Glutamatergic neuron (in vitro differentiated cells): ENCODE results near the gene ACER1. TPM values are rescaled to one million over a fixed set of nuclear protein-coding genes. Genes with fewer than 3 reads are reported as not detected.

ENCODE experiments used
- DNase-seq: peaks from one replicate; pipeline ENCODE4 v3.0.0; 2022
- H3K27ac Mint-ChIP-seq: one replicate; pipeline ENCODE4 v1.8.0; 2020; ENCODE audit warnings: mild to moderate bottlenecking, mixed read lengths, inconsistent platforms; ENCODE audit not compliant: unreplicated experiment
- H3K27me3 Mint-ChIP-seq: one replicate; pipeline ENCODE4 v1.8.0; 2020; ENCODE audit warnings: mild to moderate bottlenecking, moderate library complexity, mixed read lengths, inconsistent platforms; ENCODE audit not compliant: unreplicated experiment
- H3K36me3 Mint-ChIP-seq: one replicate; pipeline ENCODE4 v1.8.0; 2020; ENCODE audit warnings: mild to moderate bottlenecking, mixed read lengths, inconsistent platforms; ENCODE audit not compliant: unreplicated experiment
- H3K4me1 Mint-ChIP-seq: one replicate; pipeline ENCODE4 v1.8.0; 2020; ENCODE audit warnings: mild to moderate bottlenecking, low read depth, mixed read lengths, inconsistent platforms; ENCODE audit not compliant: unreplicated experiment
- H3K4me3 Mint-ChIP-seq: one replicate; pipeline ENCODE4 v1.8.0; 2020; ENCODE audit warnings: mild to moderate bottlenecking, mixed read lengths, inconsistent platforms; ENCODE audit not compliant: unreplicated experiment
- H3K9me3 Mint-ChIP-seq: one replicate; pipeline ENCODE4 v1.8.0; 2020; ENCODE audit warnings: mild to moderate bottlenecking, moderate library complexity, mixed read lengths, inconsistent platforms; ENCODE audit not compliant: unreplicated experiment
- total RNA-seq: library from RNA; stranded (reverse); fragmentation: NEBNext Ultra II Directional; extraction: Animal tissue kit (Norgen Biotek cat#: 25700); gene quantifications from one replicate; pipeline ENCODE4 v1.2.1, GENCODE V29; 2021; ENCODE audit not compliant: unreplicated experiment
- TF ChIP-seq, protein P1 (sequence below): fragments of 200-600 bp; sonication (generic); IDR thresholded peaks from one replicate; pipeline ENCODE4 v1.5.0; 2021; ENCODE audit not compliant: partially characterized antibody, unreplicated experiment

Gene ACER1
- total RNA-seq, 1 donor from 2014 or later = not detected

DNA sequence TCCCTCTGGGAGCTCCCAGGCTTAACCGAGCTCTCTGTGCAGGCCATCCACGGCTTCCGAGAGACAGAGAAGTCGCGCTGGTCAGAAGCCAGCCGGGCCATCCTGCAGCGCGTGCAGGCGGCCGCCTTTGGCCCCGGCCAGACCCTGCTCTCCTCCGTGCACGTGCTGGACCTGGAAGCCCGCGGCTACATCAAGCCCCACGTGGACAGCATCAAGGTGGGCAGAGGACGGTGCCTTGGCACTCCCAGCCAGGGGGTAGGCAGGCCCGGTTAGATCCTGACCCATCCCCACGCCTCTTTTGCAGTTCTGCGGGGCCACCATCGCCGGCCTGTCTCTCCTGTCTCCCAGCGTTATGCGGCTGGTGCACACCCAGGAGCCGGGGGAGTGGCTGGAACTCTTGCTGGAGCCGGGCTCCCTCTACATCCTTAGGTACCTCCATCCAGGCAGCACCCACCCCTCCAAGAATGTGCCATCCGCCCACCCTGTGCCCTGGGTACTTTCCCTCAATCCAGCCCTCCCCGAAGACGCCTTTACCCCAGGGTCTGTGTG lies 40.8 kb upstream of the ACER1 start:
- no peak overlapping the region for H3K27ac Mint-ChIP-seq
- peaks cover 6% of the 10 kb centered on the region for H3K27me3 Mint-ChIP-seq
- H3K9me3 Mint-ChIP-seq = peaks cover 9% of the 10 kb centered on the region
- DNase-seq = no peak
- no peaks in the 10 kb centered on the region for H3K36me3 Mint-ChIP-seq
- peak overlapping the region; percentile 88 for H3K4me3 Mint-ChIP-seq
- H3K4me1 Mint-ChIP-seq = peaks cover 2% of the 10 kb centered on the region
- TF ChIP-seq, protein P1, sequence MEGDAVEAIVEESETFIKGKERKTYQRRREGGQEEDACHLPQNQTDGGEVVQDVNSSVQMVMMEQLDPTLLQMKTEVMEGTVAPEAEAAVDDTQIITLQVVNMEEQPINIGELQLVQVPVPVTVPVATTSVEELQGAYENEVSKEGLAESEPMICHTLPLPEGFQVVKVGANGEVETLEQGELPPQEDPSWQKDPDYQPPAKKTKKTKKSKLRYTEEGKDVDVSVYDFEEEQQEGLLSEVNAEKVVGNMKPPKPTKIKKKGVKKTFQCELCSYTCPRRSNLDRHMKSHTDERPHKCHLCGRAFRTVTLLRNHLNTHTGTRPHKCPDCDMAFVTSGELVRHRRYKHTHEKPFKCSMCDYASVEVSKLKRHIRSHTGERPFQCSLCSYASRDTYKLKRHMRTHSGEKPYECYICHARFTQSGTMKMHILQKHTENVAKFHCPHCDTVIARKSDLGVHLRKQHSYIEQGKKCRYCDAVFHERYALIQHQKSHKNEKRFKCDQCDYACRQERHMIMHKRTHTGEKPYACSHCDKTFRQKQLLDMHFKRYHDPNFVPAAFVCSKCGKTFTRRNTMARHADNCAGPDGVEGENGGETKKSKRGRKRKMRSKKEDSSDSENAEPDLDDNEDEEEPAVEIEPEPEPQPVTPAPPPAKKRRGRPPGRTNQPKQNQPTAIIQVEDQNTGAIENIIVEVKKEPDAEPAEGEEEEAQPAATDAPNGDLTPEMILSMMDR = no peak

DNA sequence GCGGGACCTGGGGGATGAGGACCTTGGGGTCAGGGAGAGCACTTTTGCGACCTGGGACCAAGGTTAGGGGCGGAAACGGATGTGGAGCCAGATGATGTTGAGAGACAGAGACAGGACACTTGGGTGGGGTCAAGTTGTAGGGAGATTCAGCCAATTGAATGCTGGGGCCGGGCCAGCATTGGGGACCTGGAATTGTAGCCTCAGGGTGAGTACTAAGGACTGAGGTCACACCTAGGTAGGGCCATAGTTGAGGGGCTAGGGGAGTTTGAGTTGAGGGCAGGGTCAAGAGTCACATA lies 40.3 kb upstream of the ACER1 start:
- H3K4me1 Mint-ChIP-seq = peaks cover 2% of the 10 kb centered on the region
- H3K27ac Mint-ChIP-seq = peak overlapping the region; percentile 69
- TF ChIP-seq, protein P1 = no peak
- H3K4me3 Mint-ChIP-seq = peak overlapping the region; percentile 88
- H3K9me3 Mint-ChIP-seq = peaks cover 9% of the 10 kb centered on the region
- H3K36me3 Mint-ChIP-seq = no peaks in the 10 kb centered on the region
- DNase-seq = no peak
- H3K27me3 Mint-ChIP-seq = peaks cover 6% of the 10 kb centered on the region

DNA sequence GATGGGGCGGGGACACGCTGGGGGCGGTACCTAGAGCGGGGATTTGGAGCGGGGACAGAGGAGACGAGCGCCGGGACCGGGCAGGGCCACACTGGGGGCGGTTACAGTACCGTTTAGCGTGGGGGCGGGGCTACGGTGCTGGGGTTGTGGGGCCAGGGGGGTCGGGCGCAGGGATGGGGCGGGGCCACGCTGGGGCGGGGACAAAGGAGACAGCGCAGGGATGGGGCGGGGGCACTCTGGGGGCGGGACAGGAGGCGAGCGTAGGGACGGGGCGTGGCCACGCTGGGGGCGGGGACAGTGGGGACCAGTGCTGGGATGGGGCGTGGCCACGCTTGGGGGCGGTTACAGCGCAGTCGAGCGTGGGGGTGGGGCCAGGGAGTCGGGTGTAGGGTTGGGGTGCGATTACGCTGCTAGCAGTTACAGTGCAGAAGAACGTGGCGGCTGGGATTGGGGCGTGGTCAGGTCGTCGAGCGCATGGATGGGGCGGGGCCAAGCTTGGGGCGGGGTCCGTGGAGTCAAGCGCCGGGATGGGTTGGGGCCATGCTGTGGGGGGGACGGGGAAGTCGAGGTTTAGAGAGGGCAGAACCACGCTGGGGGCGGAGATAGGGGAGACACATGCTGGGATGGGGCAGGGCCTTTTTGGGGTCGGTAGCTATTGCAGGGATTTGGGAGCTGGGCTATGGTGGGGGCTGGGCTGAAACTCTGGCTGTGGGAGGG lies 39.8 kb upstream of the ACER1 start:
- Mint-ChIP-seq H3K9me3 (peaks cover 9% of the 10 kb centered on the region), H3K36me3 (no peaks in the 10 kb centered on the region), H3K27me3 (peaks cover 6% of the 10 kb centered on the region), H3K27ac (peak overlapping the region; percentile 69), H3K4me1 (peaks cover 2% of the 10 kb centered on the region), H3K4me3 (peak overlapping the region; percentile 88)
- DNase-seq = peak; percentile 99
- TF ChIP-seq, protein P1 = no peak

DNA sequence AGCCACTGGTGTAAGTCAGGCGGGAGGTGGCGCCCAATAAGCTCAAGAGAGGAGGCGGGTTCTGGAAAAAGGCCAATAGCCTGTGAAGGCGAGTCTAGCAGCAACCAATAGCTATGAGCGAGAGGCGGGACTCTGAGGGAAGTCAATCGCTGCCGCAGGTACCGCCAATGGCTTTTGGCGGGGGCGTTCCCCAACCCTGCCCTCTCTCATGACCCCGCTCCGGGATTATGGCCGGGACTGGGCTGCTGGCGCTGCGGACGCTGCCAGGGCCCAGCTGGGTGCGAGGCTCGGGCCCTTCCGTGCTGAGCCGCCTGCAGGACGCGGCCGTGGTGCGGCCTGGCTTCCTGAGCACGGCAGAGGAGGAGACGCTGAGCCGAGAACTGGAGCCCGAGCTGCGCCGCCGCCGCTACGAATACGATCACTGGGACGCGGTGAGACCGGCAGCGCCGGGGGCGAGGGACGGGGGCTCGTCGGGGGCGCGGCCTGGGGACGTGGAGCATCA lies 39.2 kb upstream of the ACER1 start, which contains the start of gene ALKBH7:
ALKBH7 (plus strand) TSS at position 201 of the 502 bp plus-strand sequence; CDS start at position 228, 27 bp downstream.
- peaks cover 9% of the 10 kb centered on the region for H3K9me3 Mint-ChIP-seq
- H3K27me3 Mint-ChIP-seq = peaks cover 6% of the 10 kb centered on the region
- peak within 1 kb of the TSS; percentile 88 for H3K27ac Mint-ChIP-seq
- H3K4me3 Mint-ChIP-seq = peak within 1 kb of the TSS; percentile 88
- DNase-seq = peak; percentile 94
- H3K4me1 Mint-ChIP-seq = peaks cover 2% of the 10 kb centered on the region
- H3K36me3 Mint-ChIP-seq = no peaks in the 10 kb centered on the region
- TF ChIP-seq, protein P1 = no peak

DNA sequence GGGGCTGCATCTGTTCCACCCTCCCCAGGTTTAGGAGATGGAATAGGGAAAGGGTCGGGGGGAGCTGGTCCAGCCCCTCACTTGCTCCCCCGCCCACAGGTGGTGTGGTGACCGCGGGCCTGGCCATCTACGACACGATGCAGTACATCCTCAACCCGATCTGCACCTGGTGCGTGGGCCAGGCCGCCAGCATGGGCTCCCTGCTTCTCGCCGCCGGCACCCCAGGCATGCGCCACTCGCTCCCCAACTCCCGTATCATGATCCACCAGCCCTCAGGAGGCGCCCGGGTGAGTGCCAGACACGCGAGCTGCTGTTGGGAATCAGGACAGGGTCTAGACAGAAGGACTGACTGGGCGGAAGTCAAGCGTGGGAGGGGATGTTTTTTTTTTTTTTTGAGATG lies 30.9 kb upstream of the ACER1 start:
- Mint-ChIP-seq H3K36me3 (no peaks in the 10 kb centered on the region), H3K4me1 (no peaks in the 10 kb centered on the region), H3K27me3 (peaks cover 3% of the 10 kb centered on the region), H3K27ac (no peak overlapping the region), H3K4me3 (no peak overlapping the region), H3K9me3 (peaks cover 4% of the 10 kb centered on the region)
- TF ChIP-seq, protein P1 = no peak
- DNase-seq = no peak
